Astrocyte of the hippocampus (primary cell): Measurements from ENCODE around the gene EDC4.
A peak's percentile ranks its signal among the peaks of the same experiment; 100 is the strongest.
"Not testable (repeated sequence)": the region's sequence is repeated elsewhere in the genome, so short reads cannot be mapped to it uniquely, and the experiment has no call there.

Source experiments
- DNase-seq: peaks from one replicate; pipeline ENCODE4 v3.0.0; 2011; ENCODE audit warnings: low read depth, low spot score

Gene EDC4, protein sequence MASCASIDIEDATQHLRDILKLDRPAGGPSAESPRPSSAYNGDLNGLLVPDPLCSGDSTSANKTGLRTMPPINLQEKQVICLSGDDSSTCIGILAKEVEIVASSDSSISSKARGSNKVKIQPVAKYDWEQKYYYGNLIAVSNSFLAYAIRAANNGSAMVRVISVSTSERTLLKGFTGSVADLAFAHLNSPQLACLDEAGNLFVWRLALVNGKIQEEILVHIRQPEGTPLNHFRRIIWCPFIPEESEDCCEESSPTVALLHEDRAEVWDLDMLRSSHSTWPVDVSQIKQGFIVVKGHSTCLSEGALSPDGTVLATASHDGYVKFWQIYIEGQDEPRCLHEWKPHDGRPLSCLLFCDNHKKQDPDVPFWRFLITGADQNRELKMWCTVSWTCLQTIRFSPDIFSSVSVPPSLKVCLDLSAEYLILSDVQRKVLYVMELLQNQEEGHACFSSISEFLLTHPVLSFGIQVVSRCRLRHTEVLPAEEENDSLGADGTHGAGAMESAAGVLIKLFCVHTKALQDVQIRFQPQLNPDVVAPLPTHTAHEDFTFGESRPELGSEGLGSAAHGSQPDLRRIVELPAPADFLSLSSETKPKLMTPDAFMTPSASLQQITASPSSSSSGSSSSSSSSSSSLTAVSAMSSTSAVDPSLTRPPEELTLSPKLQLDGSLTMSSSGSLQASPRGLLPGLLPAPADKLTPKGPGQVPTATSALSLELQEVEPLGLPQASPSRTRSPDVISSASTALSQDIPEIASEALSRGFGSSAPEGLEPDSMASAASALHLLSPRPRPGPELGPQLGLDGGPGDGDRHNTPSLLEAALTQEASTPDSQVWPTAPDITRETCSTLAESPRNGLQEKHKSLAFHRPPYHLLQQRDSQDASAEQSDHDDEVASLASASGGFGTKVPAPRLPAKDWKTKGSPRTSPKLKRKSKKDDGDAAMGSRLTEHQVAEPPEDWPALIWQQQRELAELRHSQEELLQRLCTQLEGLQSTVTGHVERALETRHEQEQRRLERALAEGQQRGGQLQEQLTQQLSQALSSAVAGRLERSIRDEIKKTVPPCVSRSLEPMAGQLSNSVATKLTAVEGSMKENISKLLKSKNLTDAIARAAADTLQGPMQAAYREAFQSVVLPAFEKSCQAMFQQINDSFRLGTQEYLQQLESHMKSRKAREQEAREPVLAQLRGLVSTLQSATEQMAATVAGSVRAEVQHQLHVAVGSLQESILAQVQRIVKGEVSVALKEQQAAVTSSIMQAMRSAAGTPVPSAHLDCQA (N-terminal part only)

GRCh38 chr16:67872631-67873434 is at the start of gene EDC4:
Gene EDC4 (plus strand): TSS chr16:67873052. CDS start chr16:67873262, 210 bp downstream.
- DNase-seq, result peak; percentile 91

- DNase-seq, result no peak
Measured at GRCh38 chr16:67825119-67825518, 47.7 kb upstream of the EDC4 start.

- no peak for DNase-seq
Measured at GRCh38 chr16:67825906-67826305, 46.9 kb upstream of the EDC4 start.

DNA sequence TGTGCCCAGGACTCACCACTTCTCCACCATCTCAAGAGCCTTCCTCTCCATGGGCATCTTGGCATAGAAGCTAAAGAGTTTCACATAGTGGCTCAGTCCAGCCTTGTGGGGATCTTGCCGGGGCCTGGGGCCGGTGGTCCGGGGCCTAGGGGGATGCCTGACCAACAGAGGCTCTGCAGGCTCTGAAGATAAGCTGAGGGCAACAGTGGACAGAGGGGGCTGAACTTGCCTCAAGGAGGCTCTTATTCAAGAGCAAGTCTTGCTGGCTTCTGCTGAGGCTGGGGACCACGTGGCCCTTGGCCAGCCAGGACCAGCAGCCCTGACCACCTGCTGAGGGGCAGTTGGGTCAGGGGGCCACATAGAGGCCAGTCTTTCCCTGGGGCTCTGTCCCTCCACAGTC is 44.2 kb upstream of the EDC4 start:
- DNase-seq, result no peak

GRCh38 chr16:67833030-67833414 is 39.8 kb upstream of the EDC4 start:
- peak; percentile 50 for DNase-seq

DNA sequence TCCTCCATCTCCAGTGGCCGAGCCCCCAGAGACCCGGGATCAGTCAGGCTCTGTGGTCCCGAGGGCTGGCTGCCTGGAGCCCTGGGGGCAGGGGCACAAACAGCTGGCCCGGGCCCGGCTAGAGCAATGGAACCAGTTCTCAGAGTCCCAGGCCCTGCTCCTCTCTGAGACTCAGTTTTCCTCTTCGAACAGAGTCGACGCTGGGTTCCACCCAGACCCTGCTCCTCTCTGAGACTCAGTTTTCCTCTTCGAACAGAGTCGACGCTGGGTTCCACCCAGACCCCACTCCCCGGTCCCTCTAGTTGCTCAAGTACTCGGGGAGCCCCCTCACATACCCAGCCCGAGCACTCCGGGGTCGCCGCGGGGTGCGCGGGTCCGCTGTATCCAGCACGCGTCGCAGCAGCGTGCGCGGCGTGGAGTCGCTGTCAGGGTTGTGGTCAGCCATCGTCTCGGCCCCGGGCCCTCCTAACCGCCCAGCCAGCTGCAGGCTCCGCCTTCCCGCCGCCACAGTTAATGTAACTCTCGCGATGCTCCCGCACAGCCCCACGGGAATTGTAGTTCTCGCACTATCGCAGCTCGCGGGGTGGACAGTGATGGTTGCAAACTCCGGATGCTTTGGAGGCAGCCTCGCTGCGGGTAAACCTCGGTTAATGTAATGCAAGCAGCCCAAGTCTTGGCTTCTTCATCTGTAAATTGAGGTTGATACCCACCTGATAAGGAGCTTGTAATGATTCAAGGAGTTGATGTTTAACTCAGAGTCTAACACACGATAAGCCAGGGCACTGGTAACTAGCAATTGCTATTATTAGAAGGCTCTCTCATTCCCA is 39.2 kb upstream of the EDC4 start:
- peak; percentile 95 for DNase-seq

- no peak for DNase-seq
Measured at GRCh38 chr16:67834242-67834614, 38.6 kb upstream of the EDC4 start.

DNA sequence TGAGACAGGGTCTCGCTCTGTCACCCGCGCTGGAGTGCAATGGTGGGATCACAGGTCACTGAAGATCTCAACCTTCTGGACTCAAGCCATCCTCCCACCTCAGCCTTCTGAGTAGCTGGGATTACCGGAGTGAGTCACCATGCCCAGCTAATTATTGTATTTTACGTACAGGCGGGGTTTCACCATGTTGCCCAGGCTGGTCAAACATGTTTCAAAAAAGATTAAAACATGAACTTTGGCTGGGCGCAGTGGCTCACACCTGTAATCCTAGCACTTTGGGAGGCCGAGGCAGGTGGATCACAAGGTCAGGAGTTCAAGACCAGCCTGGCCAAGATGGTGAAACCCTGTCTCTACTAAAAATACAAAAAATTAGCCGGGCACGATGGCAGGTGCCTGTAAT is 35.7 kb upstream of the EDC4 start:
- not testable (repeated sequence) for DNase-seq

- no peak for DNase-seq
Measured at GRCh38 chr16:67837811-67838210, 35.0 kb upstream of the EDC4 start.

GRCh38 chr16:67841198-67841815 is 31.5 kb upstream of the EDC4 start:
- no peak for DNase-seq

DNA sequence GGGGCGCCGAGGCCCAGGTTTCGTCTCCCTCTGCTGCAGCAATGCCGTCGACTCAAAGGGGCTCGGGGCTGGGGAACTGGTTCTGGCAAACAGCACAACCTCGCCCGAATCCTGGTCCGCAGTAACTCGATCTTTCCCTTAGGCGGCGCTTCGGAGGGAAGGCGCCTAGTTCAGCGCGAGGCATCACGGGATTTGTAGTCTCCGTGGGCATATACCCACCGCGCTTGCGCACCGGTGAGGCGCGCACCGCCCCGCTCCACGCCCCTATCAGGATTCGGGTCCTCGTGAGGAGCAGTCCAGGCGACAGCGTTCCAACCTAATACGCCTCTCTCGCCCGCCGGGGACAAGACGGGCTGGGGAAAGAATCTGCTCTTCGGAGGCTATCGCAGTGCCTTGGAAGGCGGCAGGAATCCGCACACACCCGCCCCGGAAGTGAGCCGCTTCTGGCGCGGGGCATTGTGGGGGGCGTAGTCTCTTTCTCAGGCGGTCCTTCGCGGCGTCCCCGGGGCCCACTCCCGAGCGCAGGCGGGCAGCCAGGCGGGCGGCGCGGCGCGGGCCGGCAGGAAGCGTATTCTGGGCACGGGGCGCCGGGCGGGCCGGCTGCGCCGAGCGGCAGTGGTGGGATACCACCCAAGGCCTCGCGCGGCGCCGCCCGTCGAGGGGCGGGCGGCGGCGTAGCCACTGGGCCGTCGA is 30.9 kb upstream of the EDC4 start, which contains the start of gene THAP11:
Gene THAP11 (plus strand): TSS at position 505 of the 693 bp plus-strand sequence. CDS start 235 bp downstream, outside the sequence.
- peak; percentile 97 for DNase-seq

- DNase-seq, result peak; percentile 82
Measured at GRCh38 chr16:67842509-67843342, 30.1 kb upstream of the EDC4 start.

GRCh38 chr16:67843343-67843765 is 29.5 kb upstream of the EDC4 start:
- DNase-seq, result peak; percentile 66

DNA sequence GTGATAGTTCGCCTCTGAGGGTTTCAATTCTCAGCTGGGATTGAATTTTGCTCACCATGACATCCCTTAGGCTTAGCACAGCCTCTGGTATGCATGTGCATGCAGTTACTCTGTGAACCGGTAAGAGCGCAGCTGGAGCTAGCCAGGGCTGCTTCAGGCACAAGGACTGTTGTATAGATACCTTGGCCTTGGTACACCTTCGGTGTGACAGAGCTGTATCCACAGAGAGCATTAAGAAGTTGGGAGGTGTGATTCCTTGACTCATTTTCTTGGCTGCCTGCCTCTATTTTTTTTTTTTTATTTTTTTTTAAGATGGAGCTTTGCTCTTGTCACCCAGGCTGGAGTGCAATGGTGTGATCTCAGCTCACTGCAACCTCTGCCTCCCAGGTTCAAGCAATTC is 28.4 kb upstream of the EDC4 start:
- peak; percentile 15 for DNase-seq

DNA sequence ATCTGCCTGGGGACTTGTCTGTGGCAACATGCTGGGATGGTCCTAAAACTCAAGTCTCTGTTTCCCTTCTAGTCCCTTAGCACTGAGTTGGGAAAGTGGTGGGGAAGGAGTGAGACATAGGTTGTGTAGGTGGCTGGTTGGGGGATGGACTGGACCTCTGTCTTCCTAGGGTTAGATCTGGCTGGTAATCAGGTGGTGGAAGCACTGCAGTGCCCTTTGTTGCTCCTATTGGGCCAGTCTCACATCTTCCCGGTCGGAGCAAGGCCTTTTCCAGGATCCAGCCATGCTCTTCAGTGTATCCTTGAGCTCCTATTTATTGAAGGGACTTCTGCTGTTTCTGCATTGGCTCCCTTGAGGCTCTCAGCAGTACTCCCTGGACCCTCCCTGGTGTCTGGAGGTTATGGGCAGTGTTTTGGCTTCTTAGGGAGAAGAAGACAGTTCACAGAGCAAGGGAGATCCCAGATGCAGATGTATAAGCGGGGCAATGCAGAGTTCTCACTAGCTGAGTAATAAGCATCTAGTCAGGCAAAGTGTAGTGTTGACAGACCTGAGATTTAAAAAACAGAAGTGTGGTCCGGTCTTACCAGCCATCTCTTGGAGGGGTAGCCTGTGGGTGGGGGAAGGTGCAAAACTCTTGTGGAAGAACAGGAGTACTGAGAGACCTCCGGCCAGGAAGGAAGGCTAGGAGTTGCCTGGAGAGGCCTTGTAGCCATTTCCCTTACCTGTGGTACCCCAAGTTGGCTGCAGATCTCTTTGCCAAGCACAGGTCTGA is 27.4 kb upstream of the EDC4 start:
- DNase-seq, result no peak

GRCh38 chr16:67846063-67846319 is 26.9 kb upstream of the EDC4 start:
- no peak for DNase-seq

DNA sequence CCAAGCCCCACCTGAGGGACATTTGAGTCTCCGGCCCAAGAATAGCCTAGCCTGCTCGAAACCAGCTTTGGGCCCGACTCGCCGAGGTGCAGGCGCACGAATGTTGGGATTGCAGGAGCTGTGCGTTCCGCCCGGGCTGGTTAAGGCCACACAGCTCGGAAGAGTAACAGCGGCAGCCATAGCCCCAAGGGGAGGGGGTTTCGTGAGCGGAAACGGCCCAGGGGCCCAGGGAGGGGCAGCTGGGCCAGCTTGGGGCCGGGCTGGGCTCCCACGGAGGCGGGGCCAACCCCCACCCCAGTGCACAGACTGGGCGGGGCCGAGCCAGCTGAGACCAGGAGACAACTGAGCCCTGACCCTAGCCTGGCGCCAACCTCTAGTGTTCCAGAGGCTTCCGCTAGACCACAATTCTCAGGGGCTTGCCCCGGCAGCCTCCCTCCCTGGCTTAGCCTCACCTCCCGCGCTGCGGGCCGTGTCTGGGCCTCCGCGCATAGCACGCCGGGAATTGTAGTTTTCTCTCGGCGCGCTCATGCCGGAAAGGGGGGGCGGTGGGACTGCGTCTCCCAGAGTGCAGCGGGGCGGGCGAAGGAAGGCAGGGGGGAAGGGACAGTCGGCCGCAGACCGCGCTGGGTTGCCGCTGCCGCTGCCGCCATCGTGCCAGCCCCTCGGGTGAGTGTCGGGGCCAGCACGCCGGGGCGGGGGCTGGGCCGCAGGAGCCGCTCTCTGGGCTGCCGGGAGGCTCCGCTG is 26.4 kb upstream of the EDC4 start, which contains the start of gene NUTF2:
Gene NUTF2 (plus strand): TSS at position 614 of the 744 bp plus-strand sequence. CDS start 18,198 bp downstream, outside the sequence.
- DNase-seq, result peak; percentile 98
